ENCODE data around the gene C10orf90.
A peak's percentile ranks its signal among the peaks of the same experiment; 100 is the strongest.

The C10orf90 gene

GRCh38 chr10:126583552-126584200 lies 86.8 kb downstream of the C10orf90 start:
- ATAC-seq: no peak
- TF ChIP-seq ZNF8 (CRISPR knock-in tag; IDR thresholded peaks at IDR 0.05) (no peak), TCF4 (CRISPR knock-in tag; IDR thresholded peaks at IDR 0.05; ENCODE audit: borderline replicate concordance) (no peak), ZNF565 (CRISPR knock-in tag; conservative IDR thresholded peaks at IDR 0.05; ENCODE audit: low read depth) (no peak), TSHZ2 (CRISPR knock-in tag; IDR thresholded peaks at IDR 0.05) (no peak), BACH2 (CRISPR knock-in tag; IDR thresholded peaks at IDR 0.05; ENCODE audit: borderline replicate concordance) (no peak), ZNF70 (CRISPR knock-in tag; IDR thresholded peaks at IDR 0.05) (no peak), GLIS3 (CRISPR knock-in tag; IDR thresholded peaks at IDR 0.05) (no peak), OSR1 (CRISPR knock-in tag; IDR thresholded peaks at IDR 0.05) (no peak), TOX (CRISPR knock-in tag; IDR thresholded peaks at IDR 0.05; ENCODE audit: borderline replicate concordance) (no peak), ZFP3 (CRISPR knock-in tag; IDR thresholded peaks at IDR 0.05) (no peak), CSDC2 (CRISPR knock-in tag; IDR thresholded peaks at IDR 0.05) (no peak), ARNTL (CRISPR knock-in tag; IDR thresholded peaks at IDR 0.05; ENCODE audit: borderline replicate concordance, low read depth) (no peak), ZFP30 (CRISPR knock-in tag; IDR thresholded peaks at IDR 0.05) (no peak), ISL1 (CRISPR knock-in tag; IDR thresholded peaks at IDR 0.05) (no peak), PATZ1 (CRISPR knock-in tag; IDR thresholded peaks at IDR 0.05; ENCODE audit: borderline replicate concordance) (no peak), PPARA (CRISPR knock-in tag; IDR thresholded peaks at IDR 0.05; ENCODE audit: borderline replicate concordance) (no peak)
- TF ChIP-seq, protein P1, sequence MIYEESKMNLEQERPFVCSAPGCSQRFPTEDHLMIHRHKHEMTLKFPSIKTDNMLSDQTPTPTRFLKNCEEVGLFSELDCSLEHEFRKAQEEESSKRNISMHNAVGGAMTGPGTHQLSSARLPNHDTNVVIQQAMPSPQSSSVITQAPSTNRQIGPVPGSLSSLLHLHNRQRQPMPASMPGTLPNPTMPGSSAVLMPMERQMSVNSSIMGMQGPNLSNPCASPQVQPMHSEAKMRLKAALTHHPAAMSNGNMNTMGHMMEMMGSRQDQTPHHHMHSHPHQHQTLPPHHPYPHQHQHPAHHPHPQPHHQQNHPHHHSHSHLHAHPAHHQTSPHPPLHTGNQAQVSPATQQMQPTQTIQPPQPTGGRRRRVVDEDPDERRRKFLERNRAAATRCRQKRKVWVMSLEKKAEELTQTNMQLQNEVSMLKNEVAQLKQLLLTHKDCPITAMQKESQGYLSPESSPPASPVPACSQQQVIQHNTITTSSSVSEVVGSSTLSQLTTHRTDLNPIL (CRISPR knock-in tag; IDR thresholded peaks at IDR 0.05; ENCODE audit: low read depth): no peak
- TF ChIP-seq, protein P2, sequence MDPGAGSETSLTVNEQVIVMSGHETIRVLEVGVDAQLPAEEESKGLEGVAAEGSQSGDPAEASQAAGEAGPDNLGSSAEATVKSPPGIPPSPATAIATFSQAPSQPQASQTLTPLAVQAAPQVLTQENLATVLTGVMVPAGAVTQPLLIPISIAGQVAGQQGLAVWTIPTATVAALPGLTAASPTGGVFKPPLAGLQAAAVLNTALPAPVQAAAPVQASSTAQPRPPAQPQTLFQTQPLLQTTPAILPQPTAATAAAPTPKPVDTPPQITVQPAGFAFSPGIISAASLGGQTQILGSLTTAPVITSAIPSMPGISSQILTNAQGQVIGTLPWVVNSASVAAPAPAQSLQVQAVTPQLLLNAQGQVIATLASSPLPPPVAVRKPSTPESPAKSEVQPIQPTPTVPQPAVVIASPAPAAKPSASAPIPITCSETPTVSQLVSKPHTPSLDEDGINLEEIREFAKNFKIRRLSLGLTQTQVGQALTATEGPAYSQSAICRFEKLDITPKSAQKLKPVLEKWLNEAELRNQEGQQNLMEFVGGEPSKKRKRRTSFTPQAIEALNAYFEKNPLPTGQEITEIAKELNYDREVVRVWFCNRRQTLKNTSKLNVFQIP (CRISPR knock-in tag; IDR thresholded peaks at IDR 0.05; ENCODE audit: borderline replicate concordance, low read depth): no peak

DNA sequence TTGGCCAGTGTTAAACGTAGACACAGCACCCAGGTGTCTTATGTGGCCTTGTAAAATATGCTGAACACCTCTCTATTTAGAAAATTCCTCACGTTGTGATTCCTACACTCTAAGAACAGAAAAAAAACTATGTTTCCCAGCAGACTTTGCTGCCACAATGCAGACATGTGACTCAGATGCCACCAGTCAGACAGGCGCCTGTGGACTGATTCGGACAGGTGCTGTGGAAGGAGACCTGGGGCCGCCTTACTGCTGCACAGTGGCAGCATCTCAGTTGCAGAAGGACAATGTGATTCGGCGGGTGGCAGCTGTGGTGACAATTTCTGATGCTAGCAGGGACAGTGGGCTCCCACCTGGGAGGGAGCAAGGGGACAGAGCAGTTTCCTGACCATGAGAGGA lies 88.8 kb downstream of the C10orf90 start:
- ATAC-seq: peak; percentile 45; the same call in 2 of the 3 replicates
- TF ChIP-seq ZFP30 (CRISPR knock-in tag; IDR thresholded peaks at IDR 0.05) (no peak), SNAI2 (CRISPR knock-in tag; IDR thresholded peaks at IDR 0.05) (no peak), RARB (CRISPR knock-in tag; IDR thresholded peaks at IDR 0.05) (no peak), BACH2 (CRISPR knock-in tag; IDR thresholded peaks at IDR 0.05; ENCODE audit: borderline replicate concordance) (no peak), ZNF8 (CRISPR knock-in tag; IDR thresholded peaks at IDR 0.05) (no peak), TOX (CRISPR knock-in tag; IDR thresholded peaks at IDR 0.05; ENCODE audit: borderline replicate concordance) (no peak), ZC3H10 (CRISPR knock-in tag; IDR thresholded peaks at IDR 0.05) (no peak), CSDC2 (CRISPR knock-in tag; IDR thresholded peaks at IDR 0.05) (no peak), ZNF70 (CRISPR knock-in tag; IDR thresholded peaks at IDR 0.05) (no peak), ISL1 (CRISPR knock-in tag; IDR thresholded peaks at IDR 0.05) (no peak), ESRRG (CRISPR knock-in tag; IDR thresholded peaks at IDR 0.05) (no peak), ZFP3 (CRISPR knock-in tag; IDR thresholded peaks at IDR 0.05) (no peak), TCF4 (CRISPR knock-in tag; IDR thresholded peaks at IDR 0.05; ENCODE audit: borderline replicate concordance) (no peak)
- TF ChIP-seq, protein P3, sequence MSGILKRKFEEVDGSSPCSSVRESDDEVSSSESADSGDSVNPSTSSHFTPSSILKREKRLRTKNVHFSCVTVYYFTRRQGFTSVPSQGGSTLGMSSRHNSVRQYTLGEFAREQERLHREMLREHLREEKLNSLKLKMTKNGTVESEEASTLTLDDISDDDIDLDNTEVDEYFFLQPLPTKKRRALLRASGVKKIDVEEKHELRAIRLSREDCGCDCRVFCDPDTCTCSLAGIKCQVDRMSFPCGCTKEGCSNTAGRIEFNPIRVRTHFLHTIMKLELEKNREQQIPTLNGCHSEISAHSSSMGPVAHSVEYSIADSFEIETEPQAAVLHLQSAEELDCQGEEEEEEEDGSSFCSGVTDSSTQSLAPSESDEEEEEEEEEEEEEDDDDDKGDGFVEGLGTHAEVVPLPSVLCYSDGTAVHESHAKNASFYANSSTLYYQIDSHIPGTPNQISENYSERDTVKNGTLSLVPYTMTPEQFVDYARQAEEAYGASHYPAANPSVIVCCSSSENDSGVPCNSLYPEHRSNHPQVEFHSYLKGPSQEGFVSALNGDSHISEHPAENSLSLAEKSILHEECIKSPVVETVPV (CRISPR knock-in tag; IDR thresholded peaks at IDR 0.05): no peak
- TF ChIP-seq, protein P1 (CRISPR knock-in tag; IDR thresholded peaks at IDR 0.05; ENCODE audit: low read depth): no peak
- TF ChIP-seq, protein P2 (CRISPR knock-in tag; IDR thresholded peaks at IDR 0.05; ENCODE audit: borderline replicate concordance, low read depth): no peak
